ENCODE measurements around the gene SBK2. TPM values are rescaled to one million over a fixed set of nuclear protein-coding genes. Genes with fewer than 3 reads are reported as not detected.

SBK2 gene
- total RNA-seq, 1 experiment from 2014 or later, result 3.5 TPM

GRCh38 chr19:55544014-55544413, 7.1 kb upstream of the SBK2 start:
- no peak overlapping the region; the same call in 1 of the 2 replicates for H3K4me3 ChIP-seq
- BruUV-seq (replicated peaks), result TSS peak; percentile 4
- H3K79me2 ChIP-seq (ENCODE audit: low read depth), result peaks cover 7% of the 10 kb centered on the region; the same call in 1 of the 2 replicates
- intact Hi-C loops (cut with micrococcal nuclease; ENCODE audit: unreplicated experiment), result no loop called here
- no peaks in the 10 kb centered on the region for H4K20me1 ChIP-seq (ENCODE audit: insufficient read depth)
- peaks cover 56% of the 10 kb centered on the region for H3K4me1 ChIP-seq (replicated peaks; ENCODE audit: insufficient read depth)
- H2AFZ ChIP-seq, result no peak overlapping the region
- H3K9me2 ChIP-seq (ENCODE audit: insufficient read depth), result no peaks in the 10 kb centered on the region
- no peak for DNase-seq
- H3K27ac ChIP-seq, result no peak overlapping the region
- peaks cover 56% of the 10 kb centered on the region for H3F3A ChIP-seq (ENCODE audit: insufficient read depth, low read depth)
- POLR2A ChIA-PET (ENCODE audit: unreplicated experiment), result no interaction called here
- H3K9me3 ChIP-seq (ENCODE audit: insufficient read depth, low read depth), result no peaks in the 10 kb centered on the region
- H3K36me3 ChIP-seq (ENCODE audit: low read depth), result no peaks in the 10 kb centered on the region
- TF ChIP-seq EZH2 (IDR thresholded peaks at IDR 0.05; ENCODE audit: low read depth), result no peak
- TF ChIP-seq CTCF (conservative IDR thresholded peaks at IDR 0.05), result no peak
- CTCF ChIA-PET, result interaction anchor here (0.6 to 0.7 kb wide), 2 partner anchors 18 to 55 kb away, joined by 3 to 7 read pairs; partner anchors contain the start of gene FIZ1
- H3K4me2 ChIP-seq, result peak overlapping the region; percentile 77
- H3K27me3 ChIP-seq (ENCODE audit: insufficient read depth, low read depth), result no peaks in the 10 kb centered on the region

GRCh38 chr19:55543567-55543966, 6.6 kb upstream of the SBK2 start:
- TF ChIP-seq CTCF (conservative IDR thresholded peaks at IDR 0.05) (no peak), EZH2 (IDR thresholded peaks at IDR 0.05; ENCODE audit: low read depth) (no peak)
- intact Hi-C loops (cut with micrococcal nuclease; ENCODE audit: unreplicated experiment), result no loop called here
- ChIA-PET POLR2A (ENCODE audit: unreplicated experiment) (no interaction called here), CTCF (interaction anchor here (0.6 kb wide), 1 partner anchor 17 kb away, joined by 7 read pairs; no protein-coding TSS in a partner anchor)
- H2AFZ ChIP-seq, result no peak overlapping the region
- H4K20me1 ChIP-seq (ENCODE audit: insufficient read depth), result no peaks in the 10 kb centered on the region
- no peaks in the 10 kb centered on the region for H3K27me3 ChIP-seq (ENCODE audit: insufficient read depth, low read depth)
- H3K4me2 ChIP-seq, result peak overlapping the region; percentile 77; the same call in 1 of the 2 replicates
- no peaks in the 10 kb centered on the region for H3K9me2 ChIP-seq (ENCODE audit: insufficient read depth)
- no peak overlapping the region for H3K27ac ChIP-seq
- H3K79me2 ChIP-seq (ENCODE audit: low read depth), result peaks cover 7% of the 10 kb centered on the region; the same call in 1 of the 2 replicates
- H3F3A ChIP-seq (ENCODE audit: insufficient read depth, low read depth), result peaks cover 54% of the 10 kb centered on the region
- no peaks in the 10 kb centered on the region for H3K36me3 ChIP-seq (ENCODE audit: low read depth)
- H3K4me1 ChIP-seq (replicated peaks; ENCODE audit: insufficient read depth), result peaks cover 52% of the 10 kb centered on the region
- no peak for DNase-seq
- H3K4me3 ChIP-seq, result no peak overlapping the region
- no TSS peak for BruUV-seq (replicated peaks)
- no peaks in the 10 kb centered on the region for H3K9me3 ChIP-seq (ENCODE audit: insufficient read depth, low read depth)

DNA sequence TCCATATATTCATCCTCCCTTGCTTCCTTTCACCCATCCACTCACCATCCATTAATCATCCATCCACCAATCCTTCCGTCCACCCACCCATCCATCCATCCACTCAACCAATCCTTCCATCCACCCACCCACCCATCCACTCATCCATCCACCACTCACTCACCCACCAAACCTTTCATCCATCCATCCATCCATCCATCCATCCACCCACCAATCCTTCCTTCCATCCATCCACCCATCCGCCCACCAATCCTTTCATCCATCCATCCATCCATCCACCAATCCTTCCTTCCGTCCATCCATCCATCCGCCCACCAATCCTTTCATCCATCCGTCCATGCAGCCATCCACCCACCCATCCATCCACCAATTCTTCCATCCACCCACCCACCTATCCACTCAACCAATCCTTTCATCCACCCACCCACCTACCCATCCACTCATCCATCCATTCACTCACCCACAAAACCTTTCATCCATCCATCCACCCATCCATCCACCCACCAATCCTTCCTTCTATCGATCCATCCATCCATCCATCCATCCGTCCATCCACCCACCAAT, 5.4 kb upstream of the SBK2 start:
- Histone ChIP-seq H3K27ac (no peak overlapping the region), H3K9me2 (ENCODE audit: insufficient read depth) (no peaks in the 10 kb centered on the region), H3K36me3 (ENCODE audit: low read depth) (no peaks in the 10 kb centered on the region), H3K4me2 (no peak overlapping the region), H2AFZ (no peak overlapping the region), H3K4me3 (no peak overlapping the region), H3K4me1 (replicated peaks; ENCODE audit: insufficient read depth) (peaks cover 47% of the 10 kb centered on the region), H3K79me2 (ENCODE audit: low read depth) (peaks cover 7% of the 10 kb centered on the region; the same call in 1 of the 2 replicates), H3K9me3 (ENCODE audit: insufficient read depth, low read depth) (no peaks in the 10 kb centered on the region), H3F3A (ENCODE audit: insufficient read depth, low read depth) (peaks cover 48% of the 10 kb centered on the region), H4K20me1 (ENCODE audit: insufficient read depth) (no peaks in the 10 kb centered on the region), H3K27me3 (ENCODE audit: insufficient read depth, low read depth) (no peaks in the 10 kb centered on the region)
- TF ChIP-seq EZH2 (IDR thresholded peaks at IDR 0.05; ENCODE audit: low read depth), result no peak
- no peak for TF ChIP-seq CTCF (conservative IDR thresholded peaks at IDR 0.05)
- intact Hi-C loops (cut with micrococcal nuclease; ENCODE audit: unreplicated experiment), result no loop called here
- no peak for DNase-seq
- BruUV-seq (replicated peaks), result no TSS peak
- ChIA-PET POLR2A (ENCODE audit: unreplicated experiment) (no interaction called here), CTCF (no interaction called here)

Data from PC-9 (cell line).